Stimulated activated CD4-positive, alpha-beta T cell treated with anti-CD3 and anti-CD28 coated beads, Interleukin-2, amount 100 ng/mL, for 24 hours (primary cell): ENCODE measurements around the gene CWF19L2.
"Not testable (repeated sequence)": the region's sequence is repeated elsewhere in the genome, so short reads cannot be mapped to it uniquely, and the experiment has no call there.

ENCODE experiments used
- DNase-seq, 2 donors: peaks; one replicate each; pipeline ENCODE4 v3.0.0-alpha.2; 2020

Gene CWF19L2

GRCh38 chr11:107457558-107458271 lies at the start of gene CWF19L2:
Gene CWF19L2 (minus strand): TSS chr11:107457825. CDS start chr11:107457816, 9 bp downstream.
- DNase-seq: peak; percentile 83 to 87

GRCh38 chr11:107505647-107506225 lies 48.1 kb upstream of the CWF19L2 start:
- DNase-seq: no peak

- DNase-seq: no peak
These were observed 47.4 kb upstream of the CWF19L2 start for GRCh38 chr11:107504981-107505380.

GRCh38 chr11:107501713-107502112 lies 44.1 kb upstream of the CWF19L2 start:
- DNase-seq: no peak

- not testable (repeated sequence) for DNase-seq
These were observed 39.7 kb upstream of the CWF19L2 start for GRCh38 chr11:107497371-107497770.

- no peak for DNase-seq
These were observed 38.4 kb upstream of the CWF19L2 start for GRCh38 chr11:107496011-107496410.

GRCh38 chr11:107494055-107494454 lies 36.4 kb upstream of the CWF19L2 start:
- no peak for DNase-seq

- no peak for DNase-seq
These were observed 35.5 kb upstream of the CWF19L2 start for GRCh38 chr11:107493117-107493516.

GRCh38 chr11:107490836-107491235 lies 33.2 kb upstream of the CWF19L2 start:
- DNase-seq: no peak

- no peak for DNase-seq
These were observed 24.6 kb upstream of the CWF19L2 start for GRCh38 chr11:107482234-107482633.

- DNase-seq: no peak
These were observed 21.3 kb upstream of the CWF19L2 start for GRCh38 chr11:107478922-107479321.

- DNase-seq: no peak
These were observed 20.2 kb upstream of the CWF19L2 start for GRCh38 chr11:107477820-107478219.

GRCh38 chr11:107473792-107474191 lies 16.2 kb upstream of the CWF19L2 start:
- DNase-seq: no peak

GRCh38 chr11:107472966-107473365 lies 15.3 kb upstream of the CWF19L2 start:
- no peak for DNase-seq

GRCh38 chr11:107468596-107468995 lies 11.0 kb upstream of the CWF19L2 start:
- no peak for DNase-seq

- DNase-seq: no peak
These were observed 10.1 kb upstream of the CWF19L2 start for GRCh38 chr11:107467696-107468095.

GRCh38 chr11:107466275-107466866 lies 8.7 kb upstream of the CWF19L2 start:
- DNase-seq: not testable (repeated sequence)

- DNase-seq: peak in 1 of 2 donors; percentile 8
These were observed 444 bp downstream of the CWF19L2 start for GRCh38 chr11:107457205-107457557.

GRCh38 chr11:107453594-107454286 lies 3.9 kb downstream of the CWF19L2 start:
- no peak for DNase-seq

- DNase-seq: no peak
These were observed 10.7 kb downstream of the CWF19L2 start for GRCh38 chr11:107446822-107447431.

- no peak for DNase-seq
These were observed 14.9 kb downstream of the CWF19L2 start for GRCh38 chr11:107442715-107443215.

GRCh38 chr11:107439586-107440167 lies 17.9 kb downstream of the CWF19L2 start:
- DNase-seq: no peak

- DNase-seq: no peak
These were observed 19.5 kb downstream of the CWF19L2 start for GRCh38 chr11:107438148-107438547.
